ENCODE measurements around the gene OLIG2. TPM values are rescaled to one million over a fixed set of nuclear protein-coding genes. Genes with fewer than 3 reads are reported as not detected.

The OLIG2 gene
- total RNA-seq, 5 donors from 2014 or later (not counting 1 experiment from before 2014, with no cell fraction given): not detected

DNA sequence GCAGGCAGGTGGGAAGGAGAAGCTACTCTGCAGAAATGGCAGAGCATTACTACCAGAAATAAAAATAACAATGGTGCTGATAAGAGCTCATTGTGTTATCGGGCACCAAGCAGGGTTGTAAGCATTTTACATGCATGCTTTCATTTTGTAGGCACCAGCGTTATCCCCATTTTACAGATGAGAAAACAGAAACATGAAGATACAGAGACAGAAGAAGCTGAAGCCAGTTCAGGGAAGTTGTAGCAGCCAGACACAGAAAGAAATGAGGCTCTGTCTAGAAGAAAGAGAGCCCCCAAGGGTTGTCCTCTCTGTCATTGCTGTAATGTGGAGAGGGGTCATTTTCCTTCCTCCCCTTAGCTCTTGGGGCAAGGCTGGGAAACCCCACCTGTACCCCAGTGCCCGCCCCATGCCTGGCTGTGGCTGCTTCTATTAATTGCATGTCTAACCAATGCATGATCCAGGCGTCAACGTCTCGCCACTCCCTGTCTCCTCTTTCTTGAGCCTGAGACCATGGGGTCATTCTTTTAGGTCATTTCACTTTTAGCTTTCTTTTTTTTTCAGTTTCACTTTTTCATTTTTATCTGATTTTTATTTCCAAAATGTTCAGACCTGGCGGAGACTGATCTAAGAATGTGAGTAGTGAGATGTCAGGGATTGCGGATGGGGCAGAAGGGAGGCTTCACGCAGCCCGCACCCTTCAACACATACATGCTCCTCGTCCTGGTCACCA, 51.0 kb downstream of the OLIG2 start:
- DNase-seq (no peak), ATAC-seq (replicated peaks in 1 of 4) (no peak)
- Mint-ChIP-seq H3K9me3 (no peaks in the 10 kb centered on the region), H3K36me3 (no peaks in the 10 kb centered on the region), H3K27me3 (peaks cover 43 to 55% of the 10 kb centered on the region in 2 donors), H3K4me1 (peaks cover 0 to 16% (median 8%) of the 10 kb centered on the region in 3 donors), H3K4me3 (no peak overlapping the region), H3K27ac (no peak overlapping the region)
- Histone ChIP-seq H3K27ac (ENCODE audit: low read length) (no peak overlapping the region), H3K4me1 (ENCODE audit: control insufficient read depth in 1 of 2, extremely low read depth in 1 of 2, insufficient read depth in 2 of 2, low read length in 2 of 2) (peaks cover 2 to 3% of the 10 kb centered on the region in 2 experiments), H3K9me3 (no peaks in the 10 kb centered on the region), H3K4me3 (ENCODE audit: control insufficient read depth in 1 of 2, extremely low read depth in 1 of 2, low read length in 1 of 2) (no peak overlapping the region), H3K36me3 (ENCODE audit: control insufficient read depth in 2 of 2, extremely low read depth in 1 of 2, insufficient read depth in 1 of 2, low read length in 1 of 2) (no peaks in the 10 kb centered on the region), H3K27me3 (replicated peaks in 1 of 2; ENCODE audit: control insufficient read depth in 2 of 2, extremely low read depth in 1 of 2, insufficient read depth in 2 of 2, low read length in 1 of 2) (peaks cover 1 to 33% of the 10 kb centered on the region in 2 experiments)
- ChIA-PET CTCF (no interaction called here), POLR2A (no interaction called here)
- 88% methylated on average over 4 of the region's 11 CpGs for WGBS (ENCODE audit: insufficient coverage)

Other genes with a start within 250 kb of the OLIG2 start
- not detected for gene OLIG1, start 44.2 kb downstream of the OLIG2 start, total RNA-seq
- 10 to 100 TPM; 43.7 to 80.1 (median 71.6) TPM for gene IFNAR2, start 204.0 kb downstream of the OLIG2 start, total RNA-seq
- 10 to 100 TPM; 19.5 to 29.6 (median 25.6) TPM for gene IL10RB, start 240.4 kb downstream of the OLIG2 start, total RNA-seq